Uterus (tissue), 4 donors: Measurements from ENCODE around the gene ZC3H15. TPM values are rescaled to one million over a fixed set of nuclear protein-coding genes. Genes with fewer than 3 reads are reported as not detected.

Experiments
- DNase-seq, 2 donors: peaks; one replicate each; pipeline ENCODE4 v3.0.0-alpha.2; 2019 to 2020
- H3K27ac ChIP-seq, 2 donors: fragments of 200-600 bp; sonication (generic); 1 replicate in 1 of 2; 2 replicates in 1 of 2; pipeline ENCODE4 v1.5.1; 2016 to 2018
- H3K27me3 ChIP-seq, 2 donors: fragments of 200-600 bp; sonication (generic); one replicate each; pipeline ENCODE4 v1.5.1; 2018 to 2019; ENCODE audit warnings: control low read depth in 1 of 2
- H3K36me3 ChIP-seq, 2 donors: fragments of 200-600 bp; sonication (generic); one replicate each; pipeline ENCODE4 v1.5.1; 2019; ENCODE audit warnings: control low read depth in 1 of 2
- H3K4me1 ChIP-seq, 2 donors: fragments of 200-600 bp; sonication (generic); one replicate each; pipeline ENCODE4 v1.5.1; 2018 to 2019; ENCODE audit warnings: control low read depth in 1 of 2
- H3K4me3 ChIP-seq, 2 donors: fragments of 200-600 bp; sonication (generic); 1 replicate in 1 of 2; 2 replicates in 1 of 2; pipeline ENCODE4 v1.5.1; 2018 to 2019; ENCODE audit warnings: mild to moderate bottlenecking in 1 of 2
- H3K9me3 ChIP-seq, 2 donors: fragments of 200-600 bp; sonication (generic); one replicate each; pipeline ENCODE4 v1.5.1; 2019; ENCODE audit warnings: control low read depth in 1 of 2
- CTCF ChIP-seq, 4 experiments: fragments of 200-600 bp in 2 of 4; fragments of 450-650 bp in 2 of 4; sonication (generic) in 2 of 4; IDR thresholded peaks; one replicate each; pipeline ENCODE4 v1.5.1; 2016 to 2019; ENCODE audit warnings: antibody characterized with exemption in 4 of 4, mild to moderate bottlenecking in 2 of 4, moderate library complexity in 1 of 4
- POLR2A ChIP-seq, 2 donors: fragments of 450-650 bp; IDR thresholded peaks; one replicate each; pipeline ENCODE4 v1.6.1; 2016; ENCODE audit warnings: antibody characterized with exemption in 2 of 2, mild to moderate bottlenecking in 1 of 2, moderate library complexity in 1 of 2
- intact Hi-C: fragments of 100-400 bp; cut with DNase I; formaldehyde crosslinking; loops from one replicate; pipeline ENCODE4 v1.15.1; 2023; ENCODE audit warnings: low total_unique reads
- total RNA-seq, 4 donors: library from RNA; depleted of rRNA in 3 of 4; stranded (reverse); fragments of >200 nt in 3 of 4; gene quantifications; one replicate each; pipeline versions ENCODE4 v1.1.0 to v1.2.4, GENCODE V29; 2014 to 2023
- donor health status: DM: yes; HTN: yes; CAD: no.

Gene ZC3H15
- total RNA-seq, 4 donors from 2014 or later = 28.2 to 82.1 (median 49.5) TPM

GRCh38 chr2:186493564-186494085 lies 7.6 kb downstream of the ZC3H15 start:
- TF ChIP-seq CTCF (IDR thresholded peaks at IDR 0.05) (no peak), POLR2A (IDR thresholded peaks at IDR 0.05) (no peak)
- no peaks in the 10 kb centered on the region for H3K27me3 ChIP-seq
- peaks cover 2 to 19% of the 10 kb centered on the region in 2 donors for H3K4me1 ChIP-seq
- no peak overlapping the region for H3K27ac ChIP-seq
- intact Hi-C loops = no loop called here
- H3K4me3 ChIP-seq = no peak overlapping the region
- DNase-seq = no peak
- H3K36me3 ChIP-seq = no peaks in the 10 kb centered on the region
- no peaks in the 10 kb centered on the region for H3K9me3 ChIP-seq

GRCh38 chr2:186496401-186496800 lies 10.3 kb downstream of the ZC3H15 start:
- Histone ChIP-seq H3K36me3 (no peaks in the 10 kb centered on the region), H3K27ac (no peak overlapping the region), H3K4me1 (no peaks in the 10 kb centered on the region), H3K9me3 (no peaks in the 10 kb centered on the region), H3K4me3 (no peak overlapping the region), H3K27me3 (no peaks in the 10 kb centered on the region)
- TF ChIP-seq CTCF (IDR thresholded peaks at IDR 0.05) (no peak), POLR2A (IDR thresholded peaks at IDR 0.05) (no peak)
- intact Hi-C loops = no loop called here
- DNase-seq = no peak

GRCh38 chr2:186497928-186498327 lies 11.9 kb downstream of the ZC3H15 start:
- TF ChIP-seq POLR2A (IDR thresholded peaks at IDR 0.05) (no peak), CTCF (IDR thresholded peaks at IDR 0.05) (no peak)
- DNase-seq = no peak
- Histone ChIP-seq H3K4me1 (no peaks in the 10 kb centered on the region), H3K27ac (no peak overlapping the region), H3K27me3 (no peaks in the 10 kb centered on the region), H3K9me3 (no peaks in the 10 kb centered on the region), H3K36me3 (no peaks in the 10 kb centered on the region), H3K4me3 (no peak overlapping the region)
- intact Hi-C loops = no loop called here

GRCh38 chr2:186498834-186499233 lies 12.8 kb downstream of the ZC3H15 start:
- intact Hi-C loops = no loop called here
- TF ChIP-seq CTCF (IDR thresholded peaks at IDR 0.05) (no peak), POLR2A (IDR thresholded peaks at IDR 0.05) (no peak)
- H3K9me3 ChIP-seq = no peaks in the 10 kb centered on the region
- no peak overlapping the region for H3K4me3 ChIP-seq
- H3K27me3 ChIP-seq = no peaks in the 10 kb centered on the region
- H3K4me1 ChIP-seq = peaks cover 0 to under 1% of the 10 kb centered on the region in 2 donors
- no peaks in the 10 kb centered on the region for H3K36me3 ChIP-seq
- DNase-seq = no peak
- no peak overlapping the region for H3K27ac ChIP-seq

- Histone ChIP-seq H3K27me3 (no peaks in the 10 kb centered on the region), H3K9me3 (no peaks in the 10 kb centered on the region), H3K27ac (no peak overlapping the region), H3K4me3 (no peak overlapping the region), H3K4me1 (peaks cover 0 to 6% of the 10 kb centered on the region in 2 donors), H3K36me3 (no peaks in the 10 kb centered on the region)
- intact Hi-C loops = loop anchor here (10.0 kb wide), 1 partner anchor 141 kb away; no protein-coding TSS in a partner anchor
- peak; percentile 39 to 71 (median 53) for TF ChIP-seq CTCF (IDR thresholded peaks at IDR 0.05)
- no peak for TF ChIP-seq POLR2A (IDR thresholded peaks at IDR 0.05)
- DNase-seq = no peak
These were observed 18.0 kb downstream of the ZC3H15 start for GRCh38 chr2:186503827-186504606.
